Measurements from ENCODE around the gene WWC2.

DNA sequence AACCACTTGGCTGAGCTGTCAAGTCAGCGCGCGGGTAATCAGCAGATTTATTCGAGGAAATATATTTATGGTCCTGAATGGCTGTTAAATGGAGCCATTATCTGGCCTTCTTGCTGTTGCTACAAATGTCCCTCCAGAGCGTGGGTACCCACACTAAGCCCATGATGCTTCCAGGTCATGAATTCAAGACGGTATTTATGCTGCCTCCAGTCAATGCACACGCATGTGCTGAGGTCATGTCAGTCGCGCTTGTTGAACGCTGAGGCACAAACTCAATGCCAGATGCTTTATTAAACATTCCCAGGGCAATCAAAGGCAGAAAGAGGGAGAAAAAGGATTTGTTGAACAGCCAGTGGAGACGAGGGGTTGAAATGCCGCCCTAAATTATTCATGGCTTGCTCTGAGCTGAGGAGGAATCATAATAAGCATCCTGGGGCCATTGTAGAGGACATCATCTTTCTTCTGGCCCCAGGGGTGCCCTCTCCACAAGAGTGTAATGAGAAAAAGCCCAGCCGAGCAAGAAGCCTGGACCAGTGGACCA is 259.2 kb downstream of the WWC2 start:
- TF ChIP-seq, protein P1, sequence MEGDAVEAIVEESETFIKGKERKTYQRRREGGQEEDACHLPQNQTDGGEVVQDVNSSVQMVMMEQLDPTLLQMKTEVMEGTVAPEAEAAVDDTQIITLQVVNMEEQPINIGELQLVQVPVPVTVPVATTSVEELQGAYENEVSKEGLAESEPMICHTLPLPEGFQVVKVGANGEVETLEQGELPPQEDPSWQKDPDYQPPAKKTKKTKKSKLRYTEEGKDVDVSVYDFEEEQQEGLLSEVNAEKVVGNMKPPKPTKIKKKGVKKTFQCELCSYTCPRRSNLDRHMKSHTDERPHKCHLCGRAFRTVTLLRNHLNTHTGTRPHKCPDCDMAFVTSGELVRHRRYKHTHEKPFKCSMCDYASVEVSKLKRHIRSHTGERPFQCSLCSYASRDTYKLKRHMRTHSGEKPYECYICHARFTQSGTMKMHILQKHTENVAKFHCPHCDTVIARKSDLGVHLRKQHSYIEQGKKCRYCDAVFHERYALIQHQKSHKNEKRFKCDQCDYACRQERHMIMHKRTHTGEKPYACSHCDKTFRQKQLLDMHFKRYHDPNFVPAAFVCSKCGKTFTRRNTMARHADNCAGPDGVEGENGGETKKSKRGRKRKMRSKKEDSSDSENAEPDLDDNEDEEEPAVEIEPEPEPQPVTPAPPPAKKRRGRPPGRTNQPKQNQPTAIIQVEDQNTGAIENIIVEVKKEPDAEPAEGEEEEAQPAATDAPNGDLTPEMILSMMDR (conservative IDR thresholded peaks at IDR 0.05): no peak
- TF ChIP-seq ZFX (IDR thresholded peaks at IDR 0.05): no peak

Measured in C4-2B (cell line).